ENCODE measurements around the gene NUDCD2.
"Not testable (repeated sequence)": the region's sequence is repeated elsewhere in the genome, so short reads cannot be mapped to it uniquely, and the experiment has no call there.

The NUDCD2 gene

DNA sequence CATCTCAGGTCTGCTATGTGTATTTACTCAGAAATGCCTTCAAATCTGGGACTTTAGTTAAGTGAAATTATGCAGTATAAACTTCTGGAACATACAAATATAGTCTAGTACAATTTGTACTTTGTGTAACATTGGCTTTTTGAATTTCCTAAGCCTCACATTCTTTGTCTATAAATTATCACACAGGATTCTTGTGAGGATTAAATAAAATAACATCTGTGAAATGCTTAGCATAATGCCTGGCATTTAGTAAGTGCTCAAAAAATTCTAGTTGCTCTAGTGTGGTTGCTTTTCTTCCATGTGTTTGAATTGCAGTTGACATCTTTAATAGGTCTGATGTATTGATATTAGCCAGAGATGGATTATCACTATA, 3.1 kb upstream of the NUDCD2 start:
- Histone ChIP-seq H3K4me1 (ENCODE audit: control insufficient read depth in 1 of 2, insufficient read depth in 2 of 2, low read length in 2 of 2) (peaks cover 5 to 23% of the 10 kb centered on the region in 2 donors), H3K27me3 (ENCODE audit: low read depth, low read length) (no peaks in the 10 kb centered on the region), H3K9me3 (ENCODE audit: control insufficient read depth in 1 of 2, low read length in 2 of 2) (no peaks in the 10 kb centered on the region), H3K36me3 (ENCODE audit: control insufficient read depth in 1 of 2, insufficient read depth in 2 of 2, low read length in 2 of 2) (peaks cover 0 to 3% of the 10 kb centered on the region in 2 donors), H3K27ac (ENCODE audit: low read length) (no peak overlapping the region), H3K4me3 (ENCODE audit: low read depth in 1 of 2, low read length in 2 of 2) (no peak overlapping the region)

DNA sequence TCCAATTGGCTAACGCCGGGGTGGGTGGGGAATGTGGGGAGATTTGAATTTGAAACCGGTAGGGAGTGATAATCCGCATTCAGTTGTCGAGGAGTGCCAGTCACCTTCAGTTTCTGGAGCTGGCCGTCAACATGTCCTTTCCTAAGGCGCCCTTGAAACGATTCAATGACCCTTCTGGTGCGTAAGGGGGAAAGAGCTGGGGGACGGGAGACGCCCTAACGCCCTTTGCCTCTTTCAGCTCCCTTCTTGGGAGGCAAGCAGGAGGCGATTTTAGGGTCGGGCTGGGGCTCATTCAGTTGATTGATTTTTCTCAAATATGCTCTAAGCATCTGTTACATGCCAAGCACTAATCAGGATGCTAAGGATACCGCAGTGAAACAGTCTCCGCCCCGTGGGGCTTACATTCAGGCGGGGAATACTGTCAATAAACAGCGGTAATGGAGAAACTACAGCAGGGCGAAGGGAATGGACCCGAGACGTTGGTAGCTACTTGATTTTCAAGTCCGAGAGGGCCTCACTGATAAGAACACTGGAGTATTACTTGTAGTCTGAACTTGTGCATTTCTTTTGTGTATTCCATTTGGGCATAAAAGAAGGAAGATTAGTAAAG, 765 bp upstream of the NUDCD2 start, which contains the start of gene HMMR:
Gene HMMR (plus strand): TSS at position 71 of the 610 bp plus-strand sequence. CDS start 61 bp downstream, at position 132.
- H3K36me3 ChIP-seq (ENCODE audit: control insufficient read depth in 1 of 2, insufficient read depth in 2 of 2, low read length in 2 of 2) = peaks cover 4 to 11% of the 10 kb centered on the region in 2 donors
- H3K9me3 ChIP-seq (ENCODE audit: control insufficient read depth in 1 of 2, low read length in 2 of 2) = no peaks in the 10 kb centered on the region
- peaks cover 5 to 25% of the 10 kb centered on the region in 2 donors for H3K4me1 ChIP-seq (ENCODE audit: control insufficient read depth in 1 of 2, insufficient read depth in 2 of 2, low read length in 2 of 2)
- H3K4me3 ChIP-seq (ENCODE audit: low read depth in 1 of 2, low read length in 2 of 2) = peak within 1 kb of the TSS; percentile 77 to 84
- no peaks in the 10 kb centered on the region for H3K27me3 ChIP-seq (ENCODE audit: low read depth, low read length)
- H3K27ac ChIP-seq (ENCODE audit: low read length) = peak within 1 kb of the TSS; percentile 99

DNA sequence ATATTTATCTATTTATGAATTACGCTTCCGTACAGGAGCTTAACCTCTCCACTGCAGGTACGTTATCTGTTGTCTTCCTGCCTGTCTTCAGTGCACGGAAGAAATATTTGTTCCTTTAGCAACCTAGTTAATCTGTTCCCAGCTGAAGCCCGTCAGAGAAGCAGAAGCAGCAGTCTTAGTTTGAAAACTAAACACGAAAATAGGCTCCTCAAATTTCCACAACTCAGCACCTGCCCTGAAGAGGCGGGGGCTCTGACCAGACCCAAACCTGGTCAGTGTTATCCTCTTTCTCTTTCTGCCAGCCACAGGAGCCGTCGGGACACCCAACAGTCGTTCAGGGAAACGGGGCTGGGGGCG, 462 bp downstream of the NUDCD2 start:
- no peaks in the 10 kb centered on the region for H3K9me3 ChIP-seq (ENCODE audit: control insufficient read depth in 1 of 2, low read length in 2 of 2)
- peak overlapping the region; percentile 99 for H3K27ac ChIP-seq (ENCODE audit: low read length)
- peaks cover 4 to 23% of the 10 kb centered on the region in 2 donors for H3K36me3 ChIP-seq (ENCODE audit: control insufficient read depth in 1 of 2, insufficient read depth in 2 of 2, low read length in 2 of 2)
- peak overlapping the region; percentile 77 to 84 for H3K4me3 ChIP-seq (ENCODE audit: low read depth in 1 of 2, low read length in 2 of 2)
- H3K4me1 ChIP-seq (ENCODE audit: control insufficient read depth in 1 of 2, insufficient read depth in 2 of 2, low read length in 2 of 2) = peaks cover 5 to 25% of the 10 kb centered on the region in 2 donors
- no peaks in the 10 kb centered on the region for H3K27me3 ChIP-seq (ENCODE audit: low read depth, low read length)

GRCh38 chr5:163458778-163459385, 1.0 kb downstream of the NUDCD2 start:
- peak overlapping the region; percentile 77 to 84 for H3K4me3 ChIP-seq (ENCODE audit: low read depth in 1 of 2, low read length in 2 of 2)
- peaks cover 5 to 25% of the 10 kb centered on the region in 2 donors for H3K4me1 ChIP-seq (ENCODE audit: control insufficient read depth in 1 of 2, insufficient read depth in 2 of 2, low read length in 2 of 2)
- no peaks in the 10 kb centered on the region for H3K9me3 ChIP-seq (ENCODE audit: control insufficient read depth in 1 of 2, low read length in 2 of 2)
- H3K27me3 ChIP-seq (ENCODE audit: low read depth, low read length) = no peaks in the 10 kb centered on the region
- H3K36me3 ChIP-seq (ENCODE audit: control insufficient read depth in 1 of 2, insufficient read depth in 2 of 2, low read length in 2 of 2) = peaks cover 4 to 25% of the 10 kb centered on the region in 2 donors
- peak overlapping the region; percentile 99 for H3K27ac ChIP-seq (ENCODE audit: low read length)

- Histone ChIP-seq H3K9me3 (ENCODE audit: control insufficient read depth in 1 of 2, low read length in 2 of 2) (no peaks in the 10 kb centered on the region), H3K27ac (ENCODE audit: low read length) (no peak overlapping the region), H3K4me3 (ENCODE audit: low read depth in 1 of 2, low read length in 2 of 2) (no peak overlapping the region), H3K27me3 (ENCODE audit: low read depth, low read length) (no peaks in the 10 kb centered on the region), H3K36me3 (ENCODE audit: control insufficient read depth in 1 of 2, insufficient read depth in 2 of 2, low read length in 2 of 2) (peaks cover 8 to 30% of the 10 kb centered on the region in 2 donors), H3K4me1 (ENCODE audit: control insufficient read depth in 1 of 2, insufficient read depth in 2 of 2, low read length in 2 of 2) (peaks cover 5 to 25% of the 10 kb centered on the region in 2 donors)
Observed at GRCh38 chr5:163456840-163457239, 3.1 kb downstream of the NUDCD2 start.

DNA sequence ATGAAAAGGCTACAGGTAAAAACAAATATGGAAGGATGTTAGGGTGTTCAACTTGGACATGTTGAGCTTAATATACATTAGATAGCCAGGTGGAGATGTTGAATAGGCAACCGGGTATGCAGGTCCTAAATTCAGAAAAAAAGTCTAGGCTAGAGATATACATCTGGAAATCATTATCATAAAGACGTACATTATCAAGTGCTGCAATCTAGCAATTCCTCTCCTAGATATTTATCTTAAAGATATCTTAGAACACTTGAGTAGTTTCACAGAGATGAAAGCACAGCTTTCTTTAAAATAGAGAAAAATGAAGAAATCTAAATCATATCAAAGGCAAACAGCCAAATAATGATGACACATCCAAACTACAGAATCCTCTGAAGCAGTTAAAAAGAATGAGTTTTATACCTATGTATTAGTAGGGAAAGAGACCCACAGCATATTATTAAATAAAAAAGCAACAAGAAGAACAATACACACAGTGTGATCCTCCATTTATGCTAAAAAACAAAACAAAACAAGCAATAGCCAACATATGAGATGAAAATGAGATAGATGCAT, 3.8 kb downstream of the NUDCD2 start:
- Histone ChIP-seq H3K4me3 (ENCODE audit: low read depth in 1 of 2, low read length in 2 of 2) (no peak overlapping the region), H3K4me1 (ENCODE audit: control insufficient read depth in 1 of 2, insufficient read depth in 2 of 2, low read length in 2 of 2) (peaks cover 4 to 19% of the 10 kb centered on the region in 2 donors), H3K27me3 (ENCODE audit: low read depth, low read length) (no peaks in the 10 kb centered on the region), H3K9me3 (ENCODE audit: control insufficient read depth in 1 of 2, low read length in 2 of 2) (no peaks in the 10 kb centered on the region), H3K36me3 (ENCODE audit: control insufficient read depth in 1 of 2, insufficient read depth in 2 of 2, low read length in 2 of 2) (peaks cover 8 to 30% of the 10 kb centered on the region in 2 donors), H3K27ac (ENCODE audit: low read length) (no peak overlapping the region)

- Histone ChIP-seq H3K4me1 (ENCODE audit: control insufficient read depth in 1 of 2, insufficient read depth in 2 of 2, low read length in 2 of 2) (peaks cover 0 to 13% of the 10 kb centered on the region in 2 donors), H3K36me3 (ENCODE audit: control insufficient read depth in 1 of 2, insufficient read depth in 2 of 2, low read length in 2 of 2) (peaks cover 11 to 36% of the 10 kb centered on the region in 2 donors)
- not testable (repeated sequence) for H3K27ac ChIP-seq (ENCODE audit: low read length); H3K4me3 ChIP-seq (ENCODE audit: low read depth in 1 of 2, low read length in 2 of 2); H3K27me3 ChIP-seq (ENCODE audit: low read depth, low read length); H3K9me3 ChIP-seq (ENCODE audit: control insufficient read depth in 1 of 2, low read length in 2 of 2)
Observed at GRCh38 chr5:163455406-163455805, 4.5 kb downstream of the NUDCD2 start.

- peaks cover 11 to 38% of the 10 kb centered on the region in 2 donors for H3K36me3 ChIP-seq (ENCODE audit: control insufficient read depth in 1 of 2, insufficient read depth in 2 of 2, low read length in 2 of 2)
Observed at GRCh38 chr5:163453705-163454104, 6.2 kb downstream of the NUDCD2 start.

DNA sequence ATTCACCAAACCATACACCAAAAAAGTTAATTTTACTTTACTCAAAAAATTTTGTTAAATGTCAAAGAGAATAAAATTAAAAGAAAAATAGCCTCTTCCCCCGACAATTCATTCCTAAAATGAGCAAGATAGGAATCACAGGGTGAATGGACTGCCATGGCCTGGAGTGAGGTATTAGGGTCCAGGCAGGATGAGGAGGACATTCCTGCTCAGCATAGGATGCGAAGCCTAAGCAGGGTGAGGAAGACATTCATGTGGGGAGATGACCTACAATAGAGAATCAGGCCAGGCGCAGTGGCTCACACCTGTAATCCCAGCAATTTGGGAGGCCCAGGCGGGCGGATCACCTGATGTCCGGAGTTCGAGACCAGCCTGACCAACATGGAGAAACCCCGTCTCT, 8.4 kb downstream of the NUDCD2 start:
- Histone ChIP-seq H3K36me3 (ENCODE audit: control insufficient read depth in 1 of 2, insufficient read depth in 2 of 2, low read length in 2 of 2) (peaks cover 29 to 53% of the 10 kb centered on the region in 2 donors), H3K27ac (ENCODE audit: low read length) (no peak overlapping the region), H3K9me3 (ENCODE audit: control insufficient read depth in 1 of 2, low read length in 2 of 2) (no peaks in the 10 kb centered on the region), H3K4me1 (ENCODE audit: control insufficient read depth in 1 of 2, insufficient read depth in 2 of 2, low read length in 2 of 2) (no peaks in the 10 kb centered on the region), H3K27me3 (ENCODE audit: low read depth, low read length) (no peaks in the 10 kb centered on the region), H3K4me3 (ENCODE audit: low read depth in 1 of 2, low read length in 2 of 2) (no peak overlapping the region)

More at GRCh38 chr5:163453705-163454104, 6.2 kb downstream of the NUDCD2 start:
- no peak overlapping the region for H3K4me3 ChIP-seq (ENCODE audit: low read depth in 1 of 2, low read length in 2 of 2)
- no peak overlapping the region for H3K27ac ChIP-seq (ENCODE audit: low read length)
- no peaks in the 10 kb centered on the region for H3K27me3 ChIP-seq (ENCODE audit: low read depth, low read length)
- H3K4me1 ChIP-seq (ENCODE audit: control insufficient read depth in 1 of 2, insufficient read depth in 2 of 2, low read length in 2 of 2) = peaks cover 0 to 7% of the 10 kb centered on the region in 2 donors
- H3K9me3 ChIP-seq (ENCODE audit: control insufficient read depth in 1 of 2, low read length in 2 of 2) = no peaks in the 10 kb centered on the region

DNA sequence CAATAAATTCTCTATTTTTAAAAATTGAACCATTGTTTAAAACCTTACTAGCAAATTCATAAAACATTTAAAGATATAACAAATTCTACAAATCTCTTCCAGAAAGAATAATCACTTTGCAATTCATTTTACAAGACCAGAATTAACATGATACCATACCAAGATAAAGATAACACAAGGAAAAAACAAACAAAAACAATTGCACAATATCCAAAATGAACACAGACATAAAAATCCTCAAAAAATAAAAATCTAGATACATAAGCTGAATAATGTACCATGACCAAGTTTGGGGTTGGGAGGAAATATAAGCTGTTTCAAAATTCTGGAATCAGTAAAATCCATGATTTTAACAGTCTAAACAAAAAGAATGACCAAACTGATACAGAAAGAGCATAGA, 11.4 kb downstream of the NUDCD2 start:
- H3K27me3 ChIP-seq (ENCODE audit: low read depth, low read length) = no peaks in the 10 kb centered on the region

GRCh38 chr5:163447875-163448274, 12.0 kb downstream of the NUDCD2 start:
- Histone ChIP-seq H3K9me3 (ENCODE audit: control insufficient read depth in 1 of 2, low read length in 2 of 2) (no peaks in the 10 kb centered on the region), H3K27ac (ENCODE audit: low read length) (no peak overlapping the region), H3K4me3 (ENCODE audit: low read depth in 1 of 2, low read length in 2 of 2) (no peak overlapping the region), H3K4me1 (ENCODE audit: control insufficient read depth in 1 of 2, insufficient read depth in 2 of 2, low read length in 2 of 2) (no peaks in the 10 kb centered on the region), H3K27me3 (ENCODE audit: low read depth, low read length) (no peaks in the 10 kb centered on the region), H3K36me3 (ENCODE audit: control insufficient read depth in 1 of 2, insufficient read depth in 2 of 2, low read length in 2 of 2) (peaks cover 45 to 55% of the 10 kb centered on the region in 2 donors)

More for the DNA sequence above, 11.4 kb downstream of the NUDCD2 start:
- Histone ChIP-seq H3K9me3 (ENCODE audit: control insufficient read depth in 1 of 2, low read length in 2 of 2) (no peaks in the 10 kb centered on the region), H3K4me3 (ENCODE audit: low read depth in 1 of 2, low read length in 2 of 2) (no peak overlapping the region), H3K4me1 (ENCODE audit: control insufficient read depth in 1 of 2, insufficient read depth in 2 of 2, low read length in 2 of 2) (no peaks in the 10 kb centered on the region), H3K27ac (ENCODE audit: low read length) (no peak overlapping the region), H3K36me3 (ENCODE audit: control insufficient read depth in 1 of 2, insufficient read depth in 2 of 2, low read length in 2 of 2) (peaks cover 42 to 54% of the 10 kb centered on the region in 2 donors)
